Transverse colon (tissue), 4 donors: ENCODE measurements around the gene OR2M3. TPM values are rescaled to one million over a fixed set of nuclear protein-coding genes. Genes with fewer than 3 reads are reported as not detected.

Source experiments
- DNase-seq: peaks from one replicate; pipeline ENCODE4 v3.0.0-alpha.2; 2019
- H3K27ac ChIP-seq, 4 donors: fragments of 200-600 bp; sonication (generic); 2 replicates each; pipeline ENCODE4 v1.5.1; 2016 to 2018; ENCODE audit warnings: inconsistent platforms in 4 of 4
- H3K27me3 ChIP-seq: fragments of 200-600 bp; sonication (generic); 2 replicates; pipeline ENCODE4 v1.5.1; 2017; ENCODE audit warnings: inconsistent platforms
- H3K36me3 ChIP-seq, 4 donors: fragments of 200-600 bp; sonication (generic); 2 replicates each; pipeline ENCODE4 v1.5.1; 2017 to 2019; ENCODE audit warnings: inconsistent platforms in 4 of 4
- H3K4me1 ChIP-seq, 4 donors: fragments of 200-600 bp; sonication (generic); 2 replicates each; pipeline ENCODE4 v1.5.1; 2017 to 2020; ENCODE audit warnings: inconsistent platforms in 4 of 4
- H3K4me3 ChIP-seq, 4 donors: fragments of 200-600 bp; sonication (generic); 1 replicate in 1 of 4; 2 replicates in 3 of 4; pipeline versions ENCODE4 v1.5.1 to v1.6.1; 2017 to 2019; ENCODE audit warnings: inconsistent platforms in 4 of 4
- H3K9me3 ChIP-seq, 2 donors: fragments of 200-600 bp; sonication (generic); 2 replicates each; pipeline ENCODE4 v1.5.1; 2017 to 2019; ENCODE audit warnings: inconsistent platforms in 2 of 2
- EP300 ChIP-seq: sonication (generic); formaldehyde crosslinking; IDR thresholded peaks from one replicate; pipeline ENCODE4 v1.6.1; 2017; ENCODE audit warnings: antibody characterized with exemption, low read depth
- POLR2A ChIP-seq: fragments of 450-650 bp; IDR thresholded peaks from one replicate; pipeline ENCODE4 v1.6.1; 2016; ENCODE audit warnings: antibody characterized with exemption, mild to moderate bottlenecking, moderate library complexity
- POLR2AphosphoS5 ChIP-seq, 3 donors: sonication (generic); formaldehyde crosslinking; IDR thresholded peaks; one replicate each; pipeline ENCODE4 v1.6.1; 2016; ENCODE audit warnings: antibody characterized with exemption in 3 of 3
- WGBS, 2 donors: methylation state at CpG; one replicate each; pipeline ENCODE4 v1.1.5; 2018; ENCODE audit warnings: low coverage in 1 of 2; 5-methylcytosine and 5-hydroxymethylcytosine counted together
- in situ Hi-C, 4 donors: fragments of 200-750 bp; cut with MboI; loops; one replicate each; pipeline versions ENCODE4 v1.15.0 to v1.15.1; 2017; ENCODE audit warnings: low sequenced_read_pairs in 3 of 4, low pct_ligation_motif_present in 1 of 4, low pct_unique_long_range_greater_than_20kb in 1 of 4
- intact Hi-C: fragments of 100-400 bp; cut with DNase I; formaldehyde crosslinking; loops from one replicate; pipeline ENCODE4 v1.15.1; 2023; ENCODE audit warnings: low total_unique reads
- total RNA-seq, 4 donors: library from RNA; depleted of rRNA; stranded (reverse); fragments of >200 nt; gene quantifications; one replicate each; pipeline ENCODE4 v1.1.0, GENCODE V29; 2016
- TF ChIP-seq, protein P1 (sequence below), 5 experiments: fragments of 200-600 bp in 3 of 5; fragments of 450-650 bp in 2 of 5; sonication (generic) in 3 of 5; IDR thresholded peaks; 1 replicate in 2 of 5; 2 replicates in 3 of 5; pipeline ENCODE4 v1.5.1; 2016 to 2017; ENCODE audit warnings: antibody characterized with exemption in 5 of 5, inconsistent platforms in 3 of 5, mild to moderate bottlenecking in 2 of 5, moderate library complexity in 1 of 5

Gene OR2M3
- total RNA-seq, 4 donors from 2014 or later: not detected

DNA sequence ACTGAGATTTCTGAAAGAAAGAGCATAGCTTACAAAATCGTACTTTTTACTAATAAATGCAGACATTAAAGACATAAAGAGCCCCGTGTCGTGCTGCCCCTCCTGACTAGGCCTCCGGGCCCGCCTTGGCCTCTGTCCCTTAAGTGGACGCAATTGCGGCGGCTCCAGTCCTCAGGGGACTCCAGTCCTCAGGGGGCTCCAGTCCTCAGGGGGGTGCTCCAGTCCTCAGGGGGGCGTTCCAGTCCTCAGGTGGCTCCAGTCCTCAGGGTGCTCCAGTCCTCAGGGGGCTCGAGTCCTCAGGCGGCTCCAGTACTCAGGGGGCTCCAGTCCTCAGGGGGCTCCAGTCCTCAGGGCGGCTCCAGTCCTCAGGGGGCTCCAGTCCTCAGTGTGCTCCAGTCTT lies 33.0 kb upstream of the OR2M3 start:
- TF ChIP-seq POLR2AphosphoS5 (IDR thresholded peaks at IDR 0.05): no peak
- no peak for TF ChIP-seq EP300
- intact Hi-C loops: no loop called here
- no peak overlapping the region for H3K4me3 ChIP-seq
- H3K4me1 ChIP-seq: no peaks in the 10 kb centered on the region
- WGBS, 2 donors: 78 to 87% methylated on average over 3 to 9 of the region's 12 CpGs
- no peaks in the 10 kb centered on the region for H3K27me3 ChIP-seq
- in situ Hi-C loops: no loop called here
- H3K9me3 ChIP-seq: no peaks in the 10 kb centered on the region
- H3K36me3 ChIP-seq: no peaks in the 10 kb centered on the region
- no peak for DNase-seq
- no peak overlapping the region for H3K27ac ChIP-seq

DNA sequence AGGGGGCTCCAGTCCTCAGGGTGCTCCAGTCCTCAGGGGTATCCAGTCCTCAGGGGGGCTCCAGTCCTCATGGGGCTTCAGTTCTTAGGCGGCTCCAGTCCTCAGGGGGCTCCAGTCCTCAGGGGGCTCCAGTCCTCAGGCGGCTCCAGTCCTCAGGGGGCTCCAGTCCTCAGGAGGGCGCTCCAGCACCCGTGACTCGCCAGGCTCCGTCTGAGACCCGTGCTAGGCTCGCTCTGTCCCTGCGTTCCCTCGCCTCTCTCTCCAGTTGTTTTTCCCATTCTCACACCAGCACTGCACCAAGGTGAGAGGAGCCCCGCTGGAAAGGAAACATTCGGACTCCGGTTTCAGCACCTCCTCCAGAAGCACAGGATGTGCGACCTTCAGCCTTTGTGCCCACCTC lies 31.9 kb upstream of the OR2M3 start:
- 89% methylated on average over 14 of the region's 14 CpGs; no CpG with 5 or more reads in 1 of the 2 donors for WGBS, 2 donors
- DNase-seq: no peak
- Histone ChIP-seq H3K4me3 (no peak overlapping the region), H3K36me3 (no peaks in the 10 kb centered on the region), H3K27me3 (no peaks in the 10 kb centered on the region), H3K4me1 (no peaks in the 10 kb centered on the region), H3K9me3 (no peaks in the 10 kb centered on the region), H3K27ac (no peak overlapping the region)
- in situ Hi-C loops: no loop called here
- TF ChIP-seq, protein P1, sequence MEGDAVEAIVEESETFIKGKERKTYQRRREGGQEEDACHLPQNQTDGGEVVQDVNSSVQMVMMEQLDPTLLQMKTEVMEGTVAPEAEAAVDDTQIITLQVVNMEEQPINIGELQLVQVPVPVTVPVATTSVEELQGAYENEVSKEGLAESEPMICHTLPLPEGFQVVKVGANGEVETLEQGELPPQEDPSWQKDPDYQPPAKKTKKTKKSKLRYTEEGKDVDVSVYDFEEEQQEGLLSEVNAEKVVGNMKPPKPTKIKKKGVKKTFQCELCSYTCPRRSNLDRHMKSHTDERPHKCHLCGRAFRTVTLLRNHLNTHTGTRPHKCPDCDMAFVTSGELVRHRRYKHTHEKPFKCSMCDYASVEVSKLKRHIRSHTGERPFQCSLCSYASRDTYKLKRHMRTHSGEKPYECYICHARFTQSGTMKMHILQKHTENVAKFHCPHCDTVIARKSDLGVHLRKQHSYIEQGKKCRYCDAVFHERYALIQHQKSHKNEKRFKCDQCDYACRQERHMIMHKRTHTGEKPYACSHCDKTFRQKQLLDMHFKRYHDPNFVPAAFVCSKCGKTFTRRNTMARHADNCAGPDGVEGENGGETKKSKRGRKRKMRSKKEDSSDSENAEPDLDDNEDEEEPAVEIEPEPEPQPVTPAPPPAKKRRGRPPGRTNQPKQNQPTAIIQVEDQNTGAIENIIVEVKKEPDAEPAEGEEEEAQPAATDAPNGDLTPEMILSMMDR (IDR thresholded peaks at IDR 0.05): no peak
- no peak for TF ChIP-seq EP300
- no peak for TF ChIP-seq POLR2A
- TF ChIP-seq POLR2AphosphoS5 (IDR thresholded peaks at IDR 0.05): no peak
- intact Hi-C loops: no loop called here

DNA sequence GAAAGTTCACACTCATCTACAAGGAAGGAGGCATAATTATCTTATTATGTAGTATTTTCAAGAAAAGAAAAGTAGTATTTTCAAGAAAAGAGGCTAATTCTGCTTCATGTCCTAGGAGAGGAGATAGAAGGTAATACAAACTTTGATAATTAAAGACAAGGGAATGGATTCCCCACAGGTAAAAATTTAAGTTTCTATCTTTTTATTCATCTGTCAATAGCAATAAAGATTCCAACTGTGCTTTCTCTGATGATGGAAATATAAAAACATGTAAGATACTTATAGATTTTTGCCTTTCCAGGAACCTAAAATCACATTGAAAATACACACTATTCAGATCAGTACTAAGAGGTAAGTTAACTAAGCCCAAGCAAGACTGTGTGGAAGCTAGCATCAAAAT lies 22.5 kb upstream of the OR2M3 start, which contains the start of gene OR2M2:
OR2M2 (plus strand) TSS at position 301 of the 400 bp plus-strand sequence. CDS start 5,165 bp downstream, outside the sequence.
- intact Hi-C loops (no loop called here), in situ Hi-C loops (no loop called here)
- no peak for DNase-seq
- Histone ChIP-seq H3K9me3 (no peaks in the 10 kb centered on the region), H3K27me3 (no peaks in the 10 kb centered on the region), H3K36me3 (no peaks in the 10 kb centered on the region), H3K27ac (no peak within 1 kb of the TSS), H3K4me1 (no peaks in the 10 kb centered on the region), H3K4me3 (no peak within 1 kb of the TSS)
- TF ChIP-seq, protein P1 (IDR thresholded peaks at IDR 0.05): no peak
- TF ChIP-seq POLR2A (no peak), POLR2AphosphoS5 (IDR thresholded peaks at IDR 0.05) (no peak), EP300 (no peak)

DNA sequence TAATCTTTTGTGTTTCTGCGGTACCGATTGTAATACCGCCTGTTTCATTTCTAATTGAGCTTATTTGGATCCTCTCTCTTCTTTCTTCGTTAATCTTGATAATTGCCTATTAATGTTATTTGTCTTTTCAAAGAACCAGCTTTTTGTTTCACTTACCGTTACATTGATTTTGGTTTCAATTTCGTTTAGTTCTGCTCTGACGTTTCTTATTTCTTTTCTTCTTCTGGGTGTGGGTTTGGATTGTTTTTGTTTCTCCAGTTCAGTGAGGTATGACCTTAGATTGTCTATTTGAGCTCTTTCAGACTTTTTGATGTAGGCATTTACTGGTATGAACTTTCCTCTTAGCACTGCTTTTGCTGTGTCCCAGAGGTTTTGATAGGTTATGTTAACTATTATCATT lies 13.1 kb upstream of the OR2M3 start:
- no peak for TF ChIP-seq POLR2A
- TF ChIP-seq EP300: no peak
- TF ChIP-seq, protein P1 (IDR thresholded peaks at IDR 0.05): no peak
- no peak for TF ChIP-seq POLR2AphosphoS5 (IDR thresholded peaks at IDR 0.05)
- DNase-seq: no peak

DNA sequence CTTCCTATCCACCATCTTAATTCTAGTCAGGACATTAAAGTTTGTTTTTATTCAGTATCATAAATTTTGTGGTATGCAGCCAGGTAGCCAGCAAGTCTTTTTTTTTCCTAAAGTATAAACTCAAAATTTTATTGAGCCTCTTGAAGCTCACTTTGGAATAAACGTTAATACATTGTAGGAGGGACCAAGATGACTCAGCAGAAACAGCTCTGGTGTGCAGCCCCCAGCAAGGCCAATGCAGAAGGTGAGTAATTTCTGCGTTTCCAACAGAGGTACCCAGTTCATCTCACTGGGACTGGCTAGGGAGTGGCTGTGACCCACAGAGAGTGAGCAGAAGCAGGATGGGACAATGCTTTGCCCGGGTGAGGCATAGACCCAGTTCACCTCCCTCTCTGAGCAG lies 9.7 kb upstream of the OR2M3 start:
- no peak overlapping the region for H3K27ac ChIP-seq
- WGBS, 2 donors: 84% methylated on average over 3 of the region's 3 CpGs; no CpG with 5 or more reads in 1 of the 2 donors
- intact Hi-C loops: no loop called here
- no peaks in the 10 kb centered on the region for H3K36me3 ChIP-seq
- in situ Hi-C loops: no loop called here
- H3K4me1 ChIP-seq: no peaks in the 10 kb centered on the region
- no peak for TF ChIP-seq POLR2AphosphoS5 (IDR thresholded peaks at IDR 0.05)
- TF ChIP-seq, protein P1 (IDR thresholded peaks at IDR 0.05): no peak
- no peak for TF ChIP-seq EP300
- no peak for TF ChIP-seq POLR2A
- no peaks in the 10 kb centered on the region for H3K27me3 ChIP-seq
- H3K4me3 ChIP-seq: no peak overlapping the region
- H3K9me3 ChIP-seq: no peaks in the 10 kb centered on the region
- DNase-seq: no peak

More for the DNA sequence above, 13.1 kb upstream of the OR2M3 start:
- H3K4me1 ChIP-seq: no peaks in the 10 kb centered on the region
- in situ Hi-C loops: no loop called here
- intact Hi-C loops: no loop called here
- H3K4me3 ChIP-seq: no peak overlapping the region
- no peak overlapping the region for H3K27ac ChIP-seq
- H3K36me3 ChIP-seq: no peaks in the 10 kb centered on the region
- no peaks in the 10 kb centered on the region for H3K9me3 ChIP-seq
- no peaks in the 10 kb centered on the region for H3K27me3 ChIP-seq
- 67 to 86% methylated on average over 7 of the region's 7 CpGs for WGBS, 2 donors
